NOMO-1 (cell line): Measurements from ENCODE around the gene CCDC146.
"Not testable (repeated sequence)": the region's sequence is repeated elsewhere in the genome, so short reads cannot be mapped to it uniquely, and the experiment has no call there.

Experiments
- DNase-seq, 2 experiments: peaks; one replicate each; lab custom pipeline; 2025; ENCODE audit not compliant: unreplicated experiment in 2 of 2; lab: John Stamatoyannopoulos, UW

Gene CCDC146

GRCh38 chr7:77321300-77321699 lies 198.9 kb downstream of the CCDC146 start:
- DNase-seq = no peak

- DNase-seq = no peak
Measured at GRCh38 chr7:77326131-77326530, 203.7 kb downstream of the CCDC146 start.

DNA sequence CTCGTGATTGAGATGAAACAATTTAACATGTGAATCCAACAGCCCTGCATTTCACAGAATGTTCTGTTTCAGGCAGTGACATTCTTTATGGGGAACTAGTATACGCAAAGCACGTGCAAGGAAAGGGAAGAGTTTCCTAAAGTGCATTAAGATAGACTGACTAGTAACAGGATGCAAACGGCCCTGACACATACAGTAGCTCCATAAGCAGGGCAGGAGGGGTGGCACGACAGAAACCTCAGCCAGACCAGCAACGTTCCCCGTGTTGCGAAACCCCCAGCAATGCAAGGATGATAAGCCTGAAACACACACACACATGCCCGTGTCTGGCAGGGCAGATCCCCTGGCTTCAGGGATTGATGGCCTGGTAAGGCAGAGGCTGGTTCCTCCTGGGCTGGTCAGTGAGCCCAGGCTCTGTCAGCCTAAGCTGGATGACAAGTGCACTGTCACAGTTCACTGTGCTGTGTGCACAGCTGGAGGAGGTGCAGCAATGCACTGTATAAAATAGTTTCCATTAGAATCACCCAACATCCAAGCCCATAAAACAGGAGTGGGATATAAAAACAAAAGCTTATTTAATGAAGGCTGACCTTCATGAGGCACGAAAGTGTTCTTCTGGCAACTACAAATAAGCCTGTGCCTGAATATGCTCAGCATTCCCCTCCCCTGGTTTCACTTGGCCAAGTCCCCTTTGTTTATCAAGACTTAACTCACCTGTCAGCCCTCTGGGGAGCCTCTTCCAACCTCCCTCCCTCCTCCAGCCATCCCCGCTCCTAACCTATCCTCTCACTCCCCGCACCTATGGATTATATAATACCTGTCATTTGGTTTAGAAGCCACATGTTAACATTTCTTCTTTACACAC lies 204.9 kb downstream of the CCDC146 start:
- peak; percentile 99 to 100 for DNase-seq

GRCh38 chr7:77327932-77328628 lies 205.7 kb downstream of the CCDC146 start:
- peak; percentile 33 to 49 for DNase-seq

DNA sequence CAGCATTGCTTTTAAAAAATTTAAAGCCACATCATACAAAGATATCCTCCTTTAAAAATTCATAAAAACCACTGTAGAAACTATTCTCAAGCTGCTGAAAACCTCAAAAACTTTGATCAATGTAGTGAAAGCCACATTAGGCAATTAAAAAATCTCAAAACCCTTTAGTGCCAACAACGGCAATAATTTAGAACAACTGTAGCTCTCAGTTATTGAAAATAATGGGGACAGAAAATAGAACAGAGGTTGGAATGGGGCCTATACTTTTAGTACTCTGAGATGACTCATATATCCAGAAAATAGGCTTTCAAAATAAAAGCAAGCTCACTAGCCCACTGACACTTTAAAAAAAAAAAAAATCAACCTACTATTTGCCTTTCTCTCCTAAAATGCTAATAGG lies 206.3 kb downstream of the CCDC146 start:
- DNase-seq = peak; percentile 35 to 74

GRCh38 chr7:77329466-77330168 lies 207.2 kb downstream of the CCDC146 start:
- DNase-seq = no peak

DNA sequence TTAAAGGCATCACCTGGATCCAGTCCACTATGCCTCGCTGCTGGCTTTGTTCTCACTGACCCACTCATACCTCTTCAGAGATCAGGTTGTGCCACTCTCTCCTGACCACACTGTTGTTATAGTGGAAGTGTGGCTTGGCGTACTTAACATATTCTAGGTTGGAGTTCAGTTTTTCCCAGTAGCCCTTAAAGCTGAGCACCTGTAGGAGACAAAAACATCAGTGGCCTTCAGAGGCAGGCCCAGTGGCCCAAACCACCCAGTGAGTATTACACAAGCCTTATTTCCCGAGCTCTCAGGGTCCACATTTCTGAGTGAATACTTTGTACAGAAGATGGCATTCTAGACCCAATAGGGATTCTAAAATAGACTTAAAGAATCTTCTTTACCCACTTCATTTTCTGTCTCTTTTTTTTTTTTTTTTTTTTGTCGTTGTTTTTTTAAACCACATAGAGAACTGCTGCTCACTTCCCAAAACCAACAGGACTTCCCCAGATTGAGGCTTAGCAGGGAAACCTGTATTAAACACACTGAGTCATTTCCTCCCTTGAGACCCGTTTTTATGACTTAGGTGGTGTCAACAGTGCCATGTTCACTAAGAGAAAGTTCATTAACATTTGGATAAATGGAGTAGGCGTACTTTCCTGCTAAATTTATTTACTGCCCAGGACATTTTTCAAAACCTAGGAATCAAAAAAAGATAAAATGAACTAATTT lies 207.9 kb downstream of the CCDC146 start:
- peak; percentile 97 to 100 for DNase-seq

- DNase-seq = peak; percentile 98 to 99
Measured at GRCh38 chr7:77331938-77332695, 209.7 kb downstream of the CCDC146 start.

DNA sequence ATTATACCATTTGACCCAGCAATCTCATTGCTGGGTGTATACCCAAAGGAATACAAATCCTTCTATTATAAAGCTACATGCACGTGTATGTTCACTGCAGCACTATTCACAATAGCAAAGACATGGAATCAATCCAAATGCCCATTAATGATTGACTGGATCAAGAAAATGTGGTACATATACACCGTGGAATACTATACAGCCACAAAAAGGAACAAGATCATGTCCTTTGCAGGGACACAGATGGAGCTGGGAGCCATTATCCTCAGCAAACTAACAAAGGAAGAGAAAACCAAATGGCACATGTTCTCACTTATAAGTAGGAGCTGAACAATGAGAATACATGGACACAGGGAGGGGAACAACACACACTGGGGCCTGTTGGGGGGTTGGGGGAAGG lies 211.6 kb downstream of the CCDC146 start:
- not testable (repeated sequence) for DNase-seq

DNA sequence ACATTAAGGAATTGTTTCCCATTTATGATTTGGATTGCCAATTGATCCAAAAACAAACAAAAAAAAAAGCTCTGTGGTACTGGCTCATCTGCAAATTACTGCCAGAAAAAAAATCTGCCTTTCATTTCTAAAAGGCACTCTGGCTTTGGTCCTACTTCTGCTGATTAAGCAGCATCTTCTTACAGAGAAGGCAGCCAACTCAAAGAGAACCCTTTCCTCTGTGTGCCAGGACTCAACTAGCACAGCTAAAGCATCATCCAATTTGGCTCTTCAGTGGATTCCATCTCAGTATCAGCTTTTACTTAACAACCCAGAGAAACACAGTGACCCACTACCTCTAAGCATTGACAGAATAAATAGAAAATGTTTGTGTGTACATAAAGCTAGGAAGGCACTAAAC lies 213.2 kb downstream of the CCDC146 start:
- DNase-seq = no peak

DNA sequence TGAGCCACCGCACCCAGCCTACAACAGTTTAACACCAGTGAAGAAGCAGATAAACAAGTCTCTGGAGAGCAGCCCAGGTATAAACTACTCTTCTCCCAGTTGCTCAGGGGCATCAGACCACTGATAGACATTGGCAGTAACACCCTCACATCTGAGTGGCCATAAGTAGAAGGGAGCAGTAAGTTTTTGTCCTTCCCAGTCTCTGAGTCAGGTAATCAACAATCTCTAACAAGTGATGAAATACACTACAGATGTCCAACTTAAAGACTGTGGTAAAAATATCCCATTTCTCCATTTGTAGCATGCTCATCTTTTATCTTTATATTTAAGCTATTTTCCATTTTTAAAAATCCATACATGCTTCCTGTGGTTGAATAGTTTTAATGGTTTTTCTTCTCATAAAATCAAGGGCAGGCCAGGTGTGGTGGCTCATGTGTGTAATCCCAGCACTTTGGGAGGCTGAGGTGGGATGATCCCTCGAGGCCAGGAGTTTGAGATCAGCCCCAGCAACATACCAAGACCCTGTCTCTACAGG lies 215.1 kb downstream of the CCDC146 start:
- peak in 1 of 2 experiments; percentile 56 for DNase-seq

DNA sequence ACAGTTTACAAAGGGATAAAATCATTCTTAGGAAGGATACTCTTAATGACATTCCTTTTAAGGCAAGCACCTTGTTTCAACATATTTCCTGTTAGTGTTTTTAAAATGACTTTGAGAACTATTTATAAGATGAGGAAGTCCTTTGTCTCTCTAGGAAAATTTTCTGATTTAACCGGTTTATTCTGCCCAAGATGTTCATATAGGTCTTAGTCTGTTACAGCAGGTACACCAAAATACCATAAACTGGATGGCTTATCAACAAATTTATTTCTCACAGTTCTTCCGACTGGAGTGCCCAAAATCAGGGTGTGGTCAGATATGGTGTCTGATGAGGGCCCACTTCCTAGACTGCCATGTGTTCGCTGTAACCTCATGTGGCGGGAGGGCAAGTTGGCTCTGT lies 215.8 kb downstream of the CCDC146 start:
- DNase-seq = peak; percentile 89 to 96

- DNase-seq = peak; percentile 90 to 92
Measured at GRCh38 chr7:77338883-77339629, 216.6 kb downstream of the CCDC146 start.

DNA sequence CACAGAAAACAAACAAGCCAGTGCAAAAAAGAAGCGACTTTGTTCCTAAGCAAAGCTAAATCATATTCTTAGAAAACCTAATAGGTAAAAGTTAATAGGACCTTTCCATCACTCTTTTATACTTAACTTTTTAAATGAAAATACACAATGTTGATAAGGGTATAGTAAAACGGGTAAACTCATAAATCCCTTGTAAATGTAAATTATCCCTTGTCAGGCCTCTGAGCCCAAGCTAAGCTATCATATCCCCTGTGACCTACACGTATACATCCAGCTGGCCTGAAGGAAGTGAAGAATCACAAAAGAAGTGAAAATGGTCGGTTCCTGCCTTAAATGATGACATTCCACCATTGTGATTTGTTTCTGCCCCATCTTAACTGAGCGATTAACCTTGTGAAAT lies 217.3 kb downstream of the CCDC146 start:
- DNase-seq = no peak
